Measurements from ENCODE around the gene UFD1. TPM values are rescaled to one million over a fixed set of nuclear protein-coding genes. Genes with fewer than 3 reads are reported as not detected.
A peak's percentile ranks its signal among the peaks of the same experiment; 100 is the strongest.

UFD1 gene
- total and polyA plus RNA-seq, 9 of the 15 experiments (the other 6 are each of a cell fraction or from before 2014, with no cell fraction given): 238 to 645 (median 363) TPM

GRCh38 chr22:19522190-19522880 is 43.3 kb upstream of the UFD1 start (continued):
- TF ChIP-seq MEF2A (IDR thresholded peaks at IDR 0.05; ENCODE audit: control insufficient read depth, low read depth, low read length): no peak
- TF ChIP-seq POLR2G (IDR thresholded peaks at IDR 0.05; ENCODE audit: low read depth, low read length): peak; percentile 75
- no peak for TF ChIP-seq KDM2B (CRISPR knock-in tag; IDR thresholded peaks at IDR 0.05)
- TF ChIP-seq TEAD1 (CRISPR knock-in tag; IDR thresholded peaks at IDR 0.05): peak in 1 of 2 experiments; percentile 2; a peak in 1 of 4 replicates
- TF ChIP-seq ERF (CRISPR knock-in tag; IDR thresholded peaks at IDR 0.05): no peak
- peak; percentile 66 for TF ChIP-seq MYNN (IDR thresholded peaks at IDR 0.05)
- no peak for TF ChIP-seq MYNN (CRISPR knock-in tag; IDR thresholded peaks at IDR 0.05)
- TF ChIP-seq TEAD4 (IDR thresholded peaks at IDR 0.05; ENCODE audit: low read length): no peak
- 0 out of 2 replicates have a peak, but pooled peaks have one; percentile 56 for TF ChIP-seq TEAD4 (CRISPR knock-in tag; IDR thresholded peaks at IDR 0.05; ENCODE audit: borderline replicate concordance)
- 0 out of 2 replicates have a peak, but pooled peaks have one; percentile 11 for TF ChIP-seq NFXL1 (CRISPR knock-in tag; IDR thresholded peaks at IDR 0.05)
- no peak; the same call in 1 of the 2 replicates for TF ChIP-seq USF1 (CRISPR knock-in tag; IDR thresholded peaks at IDR 0.05)
- TF ChIP-seq POLR2A (conservative IDR thresholded peaks at IDR 0.05): peak; percentile 60
- TF ChIP-seq ZNF449 (CRISPR knock-in tag; IDR thresholded peaks at IDR 0.05): no peak
- peak; percentile 67; the same call in 1 of the 2 replicates for TF ChIP-seq POLR2AphosphoS5 (IDR thresholded peaks at IDR 0.05; ENCODE audit: control insufficient read depth, insufficient read depth, low read depth, low read length)
- TF ChIP-seq CCNT2 (IDR thresholded peaks at IDR 0.05; ENCODE audit: borderline replicate concordance, extremely low read depth, insufficient read length, low read depth, low read length): peak; percentile 46
- TF ChIP-seq NR2C2 (CRISPR knock-in tag; IDR thresholded peaks at IDR 0.05): no peak
- no peak for TF ChIP-seq NR2C2 (tag; IDR thresholded peaks at IDR 0.05)
- TF ChIP-seq ZNF511 (CRISPR knock-in tag; IDR thresholded peaks at IDR 0.05): peak; percentile 11
- 0 out of 2 replicates have a peak, but pooled peaks have one; percentile 26 for TF ChIP-seq ZNF695 (CRISPR knock-in tag; IDR thresholded peaks at IDR 0.05)
- no peak for TF ChIP-seq ILK (tag; IDR thresholded peaks at IDR 0.05; ENCODE audit: borderline replicate concordance, low read depth)
- peak; percentile 53 for TF ChIP-seq SUPT5H (IDR thresholded peaks at IDR 0.05)
